ENCODE data around the gene DRC1.

- TF ChIP-seq CTCF (IDR thresholded peaks at IDR 0.05): no peak
- no peak for TF ChIP-seq POLR2A (IDR thresholded peaks at IDR 0.05)
- TF ChIP-seq POLR2AphosphoS5 (IDR thresholded peaks at IDR 0.05): no peak
Observed at GRCh38 chr2:26500406-26500805, 98.7 kb downstream of the DRC1 start.
